Effector CD8-positive, alpha-beta T cell (primary cell): ENCODE results near the gene FBXO9.
"Not testable (repeated sequence)": the region's sequence is repeated elsewhere in the genome, so short reads cannot be mapped to it uniquely, and the experiment has no call there.

Experiments
- DNase-seq: peaks from one replicate; lab custom pipeline; 2025; lab: John Stamatoyannopoulos, UW

FBXO9 gene

DNA sequence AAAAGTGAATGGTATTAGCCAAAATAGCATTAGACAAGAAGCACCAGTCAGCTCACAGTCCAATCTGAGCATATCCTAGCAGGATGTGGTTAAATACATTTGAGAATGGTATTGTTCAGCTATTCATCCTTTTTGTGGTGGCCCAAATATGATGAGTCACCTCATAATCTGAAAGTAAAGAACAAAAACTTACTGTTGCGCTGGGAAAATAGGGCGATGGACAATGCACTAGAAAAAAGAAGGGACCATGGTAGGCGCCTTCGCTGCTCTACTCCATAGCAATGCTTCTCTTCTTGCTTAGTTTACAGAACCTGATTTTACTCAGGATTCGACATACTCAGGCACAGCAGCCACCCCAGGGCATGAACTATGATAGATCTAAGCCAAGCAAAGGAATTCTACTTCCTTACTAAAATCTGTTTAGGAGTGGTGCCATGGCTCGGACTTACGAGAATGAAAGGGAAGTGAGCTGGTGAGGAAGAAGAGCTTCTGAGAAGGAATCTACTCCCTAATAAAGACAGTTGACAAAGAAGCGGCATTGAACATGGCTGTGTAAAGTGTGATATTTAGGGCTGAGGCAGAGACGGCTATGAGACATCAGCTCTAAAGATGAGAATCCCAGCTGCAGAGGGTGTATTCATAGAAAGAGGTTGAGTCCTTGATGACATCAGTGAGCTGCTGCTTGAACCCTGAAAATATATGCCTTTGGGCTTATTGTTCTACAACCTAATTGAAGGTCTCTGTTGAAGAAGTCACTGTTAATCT lies 16.6 kb upstream of the FBXO9 start:
- no peak for DNase-seq

DNA sequence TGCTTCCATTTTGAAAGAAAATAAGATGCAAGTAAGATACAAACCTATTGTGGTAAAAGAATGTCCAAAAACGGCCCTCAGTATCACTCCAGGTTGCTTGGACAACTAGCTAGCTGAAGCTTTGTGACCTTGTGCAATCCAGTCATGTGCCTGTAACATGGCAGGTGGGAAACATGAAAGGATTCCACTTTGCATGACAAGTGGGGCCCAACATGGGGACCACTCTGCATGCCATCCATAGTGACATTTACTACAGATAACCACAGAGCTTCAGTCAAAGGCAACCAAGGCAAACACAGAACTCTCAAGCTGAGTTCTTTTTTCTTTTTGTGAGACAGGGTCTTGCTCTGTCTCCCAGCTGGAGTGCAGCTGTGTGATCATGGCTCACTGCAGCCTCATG lies 15.8 kb upstream of the FBXO9 start:
- no peak for DNase-seq

DNA sequence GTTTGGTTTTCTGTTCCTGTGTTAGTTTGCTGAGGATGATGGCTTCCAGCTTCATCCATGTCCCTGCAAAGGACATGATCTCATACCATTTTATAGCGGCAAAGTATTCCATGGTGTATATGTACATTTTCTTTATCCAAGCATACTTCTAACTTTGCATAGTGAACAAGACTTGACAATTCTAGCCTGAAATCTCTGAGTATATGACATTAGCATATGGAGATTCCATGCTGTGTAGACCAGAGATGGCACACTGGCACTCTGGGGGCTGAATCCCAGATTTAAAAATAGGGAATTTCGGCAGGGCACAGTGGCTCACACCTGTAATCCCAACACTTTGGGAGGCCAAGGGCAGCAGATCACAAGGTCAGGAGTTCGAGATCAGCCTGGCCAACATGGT lies 13.1 kb upstream of the FBXO9 start:
- DNase-seq, result not testable (repeated sequence)

DNA sequence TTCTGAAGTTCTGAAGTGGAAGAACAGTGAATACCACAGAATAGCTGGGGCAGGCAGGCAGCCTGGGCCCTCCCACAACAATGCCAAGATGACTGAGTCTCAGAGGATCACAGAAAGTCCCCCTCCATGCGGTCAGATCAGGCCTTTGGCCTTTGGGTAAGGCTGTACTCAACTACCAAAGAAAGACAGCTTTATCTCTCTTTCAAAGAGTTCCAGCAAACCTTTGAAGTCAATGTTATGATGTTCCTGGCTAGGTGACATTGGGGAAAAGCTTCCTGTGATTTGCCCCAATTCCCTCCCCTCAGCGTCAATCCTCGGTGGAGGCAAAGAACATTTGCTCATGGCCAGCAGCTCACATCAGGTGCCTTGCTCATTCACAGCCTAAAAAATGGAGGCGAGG lies 10.7 kb upstream of the FBXO9 start:
- DNase-seq, result no peak

DNA sequence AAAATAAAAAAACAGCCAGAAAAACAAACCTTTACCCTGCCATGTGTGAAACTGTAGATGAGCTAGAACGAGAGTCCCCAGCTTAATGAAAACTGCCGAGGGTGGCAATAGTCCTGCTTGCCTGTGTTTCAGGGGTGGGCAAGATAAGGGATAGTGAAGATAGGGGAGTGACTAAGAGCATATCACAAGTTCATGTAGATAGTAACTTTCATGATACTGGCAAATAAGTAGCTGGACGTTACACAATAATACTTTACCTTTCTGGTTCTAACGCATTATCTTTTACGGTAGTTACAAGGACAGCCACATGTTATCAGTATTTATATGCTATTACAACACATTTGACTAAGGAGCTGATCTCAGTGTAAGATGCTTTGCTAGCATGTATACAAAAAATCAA lies 9.3 kb upstream of the FBXO9 start:
- DNase-seq, result no peak

DNA sequence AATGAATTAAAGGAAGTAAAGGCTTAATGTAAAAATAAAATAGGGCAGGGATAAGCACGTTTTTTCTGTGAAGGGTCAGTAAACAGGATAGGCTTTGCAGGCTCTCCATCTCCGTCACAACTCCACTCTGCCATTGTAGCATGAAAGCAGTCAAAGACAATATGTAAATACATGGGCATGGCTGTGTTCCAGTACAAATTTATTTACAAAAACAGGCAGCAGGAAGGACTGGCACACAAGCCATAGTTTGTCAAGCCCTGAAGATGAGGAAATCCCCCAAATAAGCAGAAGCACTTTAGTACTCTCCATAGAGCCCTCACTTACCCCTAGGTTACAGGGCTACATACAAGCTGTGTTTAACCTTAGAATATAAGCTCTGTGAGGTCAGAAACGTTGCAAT lies 8.9 kb upstream of the FBXO9 start:
- DNase-seq, result no peak

DNA sequence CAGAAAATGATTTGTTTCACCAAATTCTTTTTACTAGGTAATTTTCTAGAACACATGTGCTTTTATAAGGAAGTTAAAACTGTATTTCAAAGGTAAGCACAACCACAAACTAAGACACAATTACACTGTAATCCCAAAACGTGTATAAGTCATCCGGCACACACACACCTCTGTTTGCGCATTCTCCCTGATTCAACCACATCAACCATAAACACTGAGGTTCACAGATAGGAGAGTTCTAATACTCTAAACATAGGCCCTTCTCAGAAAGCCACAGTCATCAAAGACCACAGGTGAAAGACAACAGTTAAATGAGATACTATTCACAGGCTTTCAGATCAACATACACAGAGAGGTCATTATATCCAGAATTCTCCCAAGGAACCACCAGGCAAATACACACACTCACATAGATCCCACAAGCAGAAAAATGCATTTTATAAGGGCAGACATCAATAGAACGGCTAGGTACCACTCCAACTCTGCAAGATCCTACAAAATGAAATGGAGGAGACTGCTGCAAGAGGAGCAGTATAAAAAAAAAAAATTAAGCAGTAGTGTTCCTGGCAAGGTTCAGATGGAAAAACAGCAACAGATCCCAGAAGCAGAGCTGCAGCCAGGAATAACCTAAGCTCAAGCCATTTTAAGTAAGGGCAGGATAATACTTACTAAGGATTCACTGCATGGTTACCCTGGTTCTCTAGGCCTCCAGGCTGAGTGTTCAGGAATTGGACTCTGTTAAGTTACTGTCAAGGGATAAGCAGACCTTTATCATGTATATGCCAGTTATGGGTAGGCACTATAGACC lies 6.6 kb upstream of the FBXO9 start:
- no peak for DNase-seq

DNA sequence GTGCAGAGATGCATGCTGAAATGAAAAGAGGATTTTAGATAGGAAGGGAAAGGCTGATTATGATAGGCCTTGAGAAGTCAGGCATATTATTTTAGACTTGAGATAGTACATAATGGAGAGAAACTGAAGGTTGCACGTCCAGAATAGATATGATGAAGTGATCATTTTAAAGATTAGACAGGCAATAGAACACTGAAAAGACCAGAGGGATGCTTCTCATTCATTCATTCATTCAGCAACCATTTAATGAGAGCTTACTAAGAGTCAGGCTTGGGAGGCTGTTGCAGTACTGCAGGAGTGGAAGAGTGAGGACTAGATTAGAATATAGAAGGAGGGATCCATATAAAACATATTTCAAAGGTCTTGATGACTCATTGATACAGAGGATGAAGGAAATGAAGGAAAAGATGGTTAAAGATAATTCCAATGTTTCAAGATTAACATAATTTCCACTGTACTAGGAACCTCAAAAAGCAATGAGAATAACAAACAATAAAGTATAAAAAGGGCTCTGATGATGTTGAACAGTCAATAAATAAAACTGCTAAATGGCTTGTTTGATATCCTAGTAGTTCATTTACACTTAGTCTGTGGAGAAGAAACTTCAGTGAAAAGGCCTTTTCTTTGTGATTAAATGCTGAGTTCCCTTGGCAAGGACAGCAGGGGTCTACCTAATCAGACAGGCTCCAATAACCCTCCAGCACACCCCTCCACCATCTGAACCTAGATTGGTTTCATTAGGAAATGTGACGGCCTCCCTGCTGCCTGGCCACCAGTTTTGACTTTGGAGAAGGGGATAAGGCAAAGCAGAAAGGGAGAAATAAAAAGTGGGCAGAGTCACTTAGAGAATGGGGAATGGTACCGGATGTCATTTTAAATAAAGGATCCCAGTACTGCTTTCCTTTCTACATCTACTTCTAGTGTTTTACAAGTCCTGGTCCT lies 5.3 kb upstream of the FBXO9 start:
- no peak for DNase-seq

DNA sequence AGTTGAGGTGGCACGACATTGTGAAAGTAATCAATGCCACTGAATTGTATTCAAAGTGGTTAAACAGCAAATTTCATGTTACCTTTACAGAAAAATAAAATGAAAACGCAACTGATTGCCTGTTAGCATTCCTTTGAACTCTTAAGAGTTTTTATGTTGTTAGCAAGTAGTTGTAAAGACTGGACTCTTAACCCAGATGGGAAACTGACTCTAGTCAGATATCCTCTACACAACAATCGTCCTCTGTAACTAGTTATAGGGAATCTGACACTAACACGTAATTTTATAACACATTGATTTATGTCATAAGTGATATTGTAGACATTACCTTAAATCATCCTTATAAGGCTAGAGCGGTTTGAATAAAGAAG lies 3.0 kb upstream of the FBXO9 start:
- DNase-seq, result no peak

DNA sequence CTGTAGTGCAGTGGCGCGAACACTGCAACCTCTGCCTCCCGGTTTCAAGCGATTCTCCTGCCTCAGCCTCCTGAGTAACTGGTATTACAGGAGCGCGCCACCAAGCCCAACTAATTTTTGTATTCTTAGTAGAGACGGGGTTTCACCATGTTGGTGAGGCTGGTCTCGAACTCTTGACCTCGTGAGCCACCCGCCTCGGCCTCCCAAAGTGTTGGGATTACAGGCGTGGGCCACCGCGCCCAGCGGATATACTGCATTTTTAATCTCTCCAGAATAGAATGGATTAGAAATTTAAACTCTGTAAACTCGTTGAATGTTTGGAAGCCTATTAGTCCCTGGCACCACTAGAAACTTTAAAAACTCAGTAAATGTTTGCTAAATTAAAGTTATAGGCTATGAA lies 949 bp upstream of the FBXO9 start:
- DNase-seq, result not testable (repeated sequence)

DNA sequence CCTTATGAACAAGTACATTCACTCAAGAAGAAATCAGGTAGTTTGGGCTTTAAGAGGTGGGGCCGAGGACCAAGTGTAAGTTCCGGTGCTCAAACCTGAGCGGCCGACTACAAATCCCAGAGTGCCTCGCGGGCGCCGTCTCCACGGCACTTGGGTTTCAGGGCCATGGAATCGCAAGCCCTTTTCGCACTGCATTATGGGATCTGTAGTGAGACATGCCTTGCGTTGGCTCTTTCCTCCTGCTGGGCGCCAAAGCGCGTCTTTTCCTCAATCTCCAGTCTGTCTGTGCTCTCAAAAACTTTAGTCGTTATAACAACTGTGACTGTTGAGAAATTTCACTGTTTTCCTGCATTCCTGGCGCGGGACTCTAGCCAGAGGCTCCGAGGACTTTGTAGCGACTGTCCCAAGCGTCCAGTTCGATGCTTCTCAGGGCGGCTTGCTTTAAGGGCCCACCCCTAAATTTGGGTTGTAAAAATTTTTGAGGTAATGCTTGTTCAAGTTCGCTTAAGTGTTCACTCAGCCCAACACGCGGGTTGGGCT lies 408 bp upstream of the FBXO9 start:
- DNase-seq, result peak; percentile 90

DNA sequence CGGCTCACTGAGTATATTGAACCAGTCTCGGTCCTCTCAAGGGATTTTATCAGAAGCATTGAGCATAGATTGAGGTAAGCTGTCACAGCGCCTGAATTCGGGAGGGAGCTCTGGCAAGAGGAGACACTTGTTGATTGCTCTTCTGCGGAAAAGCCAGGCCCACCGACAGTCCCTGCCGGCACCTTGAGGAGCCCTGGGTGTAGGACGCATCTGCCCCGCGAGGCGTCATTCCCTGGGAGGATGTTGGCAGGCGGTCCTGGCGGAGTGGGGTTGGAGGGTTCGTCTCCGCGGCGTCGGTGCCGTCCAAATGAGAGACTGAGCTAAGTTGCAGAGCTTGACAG lies 843 bp downstream of the FBXO9 start:
- DNase-seq, result peak; percentile 23

DNA sequence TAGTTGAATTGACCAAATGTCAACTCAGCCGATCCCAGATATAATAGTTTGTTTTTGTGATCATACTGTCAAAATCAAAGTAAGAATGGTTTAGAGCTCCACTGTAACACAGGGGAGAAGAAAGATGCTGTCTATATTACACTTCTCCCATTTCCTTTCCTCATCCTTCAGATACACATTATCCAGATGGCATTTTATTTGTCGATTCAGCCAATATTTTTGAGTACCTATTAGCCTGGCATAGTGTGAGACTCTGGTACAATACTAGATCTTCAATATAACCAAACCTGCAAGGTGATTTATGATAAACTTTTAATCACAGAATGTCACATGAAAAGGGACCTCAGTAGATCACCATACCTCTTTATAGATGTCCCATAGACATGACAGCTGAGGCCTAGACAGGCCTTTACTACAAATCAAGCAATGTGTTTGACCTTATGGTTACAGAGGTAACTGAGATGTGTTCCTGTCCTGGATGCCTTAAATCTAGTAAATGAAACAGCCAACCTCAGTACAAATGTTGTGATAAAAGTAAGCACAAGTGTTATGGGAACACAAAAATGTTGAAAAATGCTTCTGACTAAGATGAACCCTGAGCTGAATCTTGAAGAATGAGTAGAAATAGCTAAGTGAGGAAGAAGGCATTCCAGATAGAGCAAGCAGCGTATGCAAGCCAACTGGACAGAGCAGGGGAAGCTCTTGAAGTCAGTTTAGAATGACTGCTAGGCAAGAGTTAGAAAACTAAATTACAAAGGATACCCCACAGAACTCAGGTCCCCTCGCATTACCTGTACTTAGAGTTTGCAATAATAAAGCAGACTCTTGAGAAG lies 1.9 kb downstream of the FBXO9 start:
- no peak for DNase-seq

DNA sequence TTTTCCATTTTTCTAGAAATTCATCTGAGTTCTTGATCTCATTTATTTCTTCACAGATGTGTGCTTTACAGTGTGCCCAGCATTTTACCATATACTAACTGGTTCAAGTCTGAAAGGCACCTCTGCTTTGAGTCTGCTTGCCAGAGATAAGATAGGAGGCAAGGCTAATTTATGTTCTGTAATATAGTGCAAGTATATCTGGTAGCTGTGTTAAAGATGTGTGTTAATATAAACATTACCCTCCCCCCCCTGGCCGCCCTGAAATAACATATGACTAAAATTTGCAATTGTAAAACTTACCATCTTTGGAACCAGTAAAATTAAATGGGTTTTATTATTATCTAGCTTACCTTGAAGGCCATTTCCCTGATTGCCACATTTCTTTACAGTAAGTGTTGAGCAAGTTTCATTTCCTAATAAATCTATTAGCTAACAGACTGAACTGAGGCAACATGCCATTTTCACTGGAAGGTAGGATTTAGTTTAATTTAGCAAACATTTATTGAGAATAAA lies 2.7 kb downstream of the FBXO9 start:
- no peak for DNase-seq

DNA sequence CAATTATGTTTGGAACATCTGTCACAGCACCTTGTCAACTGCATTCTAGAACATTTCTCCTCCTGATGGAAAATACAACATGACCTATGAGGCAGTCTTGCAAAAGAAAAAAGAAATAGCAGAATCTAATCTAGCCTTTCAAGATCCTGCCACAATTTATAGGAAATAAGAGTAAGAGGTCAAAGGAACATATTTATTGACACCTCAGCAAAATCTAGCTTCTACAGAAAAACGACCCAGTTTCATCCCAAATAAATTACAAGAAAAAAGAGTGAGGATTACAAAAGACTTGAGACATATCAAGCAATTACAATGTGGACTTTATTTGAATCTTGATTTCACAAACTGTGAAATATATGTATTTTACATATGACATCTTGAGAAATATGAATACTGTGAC lies 4.2 kb downstream of the FBXO9 start:
- DNase-seq, result no peak

DNA sequence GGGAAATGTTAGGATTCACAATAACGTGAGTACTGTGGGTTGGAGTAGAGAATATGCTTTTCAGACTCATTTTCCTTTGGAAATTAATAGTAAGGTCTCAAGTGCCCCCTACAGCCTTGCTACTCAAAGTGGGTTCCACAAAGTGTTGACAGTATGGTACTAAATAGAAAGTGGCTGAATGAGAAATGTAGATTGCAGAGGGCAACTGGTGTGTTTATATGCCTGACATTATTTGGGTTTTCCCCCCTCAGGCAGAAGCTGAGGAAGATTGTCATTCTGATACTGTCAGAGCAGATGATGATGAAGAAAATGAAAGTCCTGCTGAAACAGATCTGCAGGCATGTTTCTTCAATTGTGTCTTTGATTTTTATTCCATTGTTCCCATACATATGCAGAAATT lies 5.6 kb downstream of the FBXO9 start:
- no peak for DNase-seq

DNA sequence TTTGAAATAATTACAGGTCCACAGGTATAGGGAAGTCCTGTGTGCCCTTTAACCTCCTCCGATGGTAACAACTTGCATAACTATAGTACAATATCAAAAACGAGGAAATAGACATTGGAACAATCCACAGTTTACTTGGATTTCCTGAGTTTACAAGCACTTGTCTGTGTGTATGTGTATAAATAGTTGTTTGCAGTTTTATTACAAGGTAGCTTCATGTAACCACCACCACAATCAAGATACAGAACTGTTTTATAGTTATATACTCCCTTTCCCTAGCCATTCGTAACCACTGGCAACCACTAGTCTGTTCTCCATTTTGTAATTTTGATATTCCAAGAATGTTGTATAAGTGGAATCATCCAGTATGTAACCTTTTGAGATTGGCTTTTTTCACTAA lies 9.1 kb downstream of the FBXO9 start:
- DNase-seq, result no peak

DNA sequence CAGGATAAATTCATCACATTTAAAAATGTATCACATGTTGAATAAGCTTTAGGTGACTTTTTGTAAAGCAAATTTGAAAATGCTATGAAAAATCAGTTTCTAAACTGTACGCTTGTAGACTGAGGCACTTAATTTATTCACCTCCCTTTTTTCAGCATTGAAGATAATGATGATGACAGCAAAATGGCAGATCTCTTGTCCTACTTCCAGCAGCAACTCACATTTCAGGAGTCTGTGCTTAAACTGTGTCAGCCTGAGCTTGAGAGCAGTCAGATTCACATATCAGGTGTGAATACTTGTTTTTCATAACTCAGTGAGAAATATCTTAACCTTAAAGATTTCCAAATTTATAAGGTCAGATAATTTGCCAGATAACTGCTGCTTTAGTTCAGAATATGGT lies 15.6 kb downstream of the FBXO9 start:
- no peak for DNase-seq

DNA sequence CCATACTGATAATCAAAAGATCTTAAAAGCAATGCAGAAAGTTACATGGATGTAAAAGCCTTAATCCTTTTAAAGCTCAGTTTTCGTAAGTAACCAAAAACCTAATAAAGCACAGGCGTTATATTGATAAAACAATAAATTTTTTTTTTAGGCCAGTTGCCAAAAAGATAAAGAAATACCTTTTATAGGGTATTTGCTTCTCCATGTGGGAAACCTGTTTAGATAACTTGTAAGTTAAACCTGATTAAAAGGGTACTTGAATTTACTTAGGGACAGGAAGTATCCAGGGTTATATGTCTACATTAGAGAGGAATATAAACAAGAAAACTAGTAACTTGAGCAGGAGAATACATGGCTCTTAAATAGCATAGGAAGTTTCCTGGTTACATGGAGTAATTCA lies 21.1 kb downstream of the FBXO9 start:
- DNase-seq, result no peak

DNA sequence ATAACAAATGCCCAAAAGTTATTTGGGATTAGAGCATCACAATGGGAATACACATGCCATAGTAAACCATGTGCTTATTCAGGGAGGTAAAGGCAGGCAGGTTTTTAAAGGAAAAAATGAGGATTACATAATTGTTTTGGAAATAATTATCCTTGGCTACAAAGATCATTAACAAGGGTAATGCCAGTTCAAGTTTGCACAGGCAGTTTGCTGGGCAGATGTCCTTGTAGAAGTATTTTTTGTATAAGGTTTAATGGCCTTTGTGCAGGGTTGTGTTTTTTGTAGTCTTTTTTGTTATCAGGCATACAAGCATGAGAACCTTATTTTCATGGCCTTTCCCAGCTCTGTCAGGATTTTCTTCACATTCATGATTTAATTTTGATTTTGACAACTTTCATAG lies 24.7 kb downstream of the FBXO9 start:
- no peak for DNase-seq

DNA sequence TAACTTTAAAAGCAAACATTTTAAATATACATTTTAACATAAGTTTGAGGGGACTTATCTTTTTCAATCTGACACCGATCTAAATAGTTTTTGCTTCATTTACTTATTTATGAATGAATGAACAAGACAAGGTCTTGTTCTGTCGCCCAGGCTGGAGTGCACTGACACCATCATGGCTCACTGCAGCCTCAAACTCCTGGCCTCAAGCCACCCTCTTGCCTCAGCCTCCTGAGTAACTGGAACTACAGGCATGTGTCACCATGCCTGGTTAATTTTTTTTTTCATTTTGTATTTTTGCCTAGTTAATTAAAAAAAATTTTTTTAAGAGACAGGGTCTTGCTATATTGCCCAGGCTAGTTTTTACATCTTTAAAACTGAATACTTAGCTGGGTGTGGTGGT lies 25.4 kb downstream of the FBXO9 start:
- DNase-seq, result no peak
